RPMI8226 (cell line): Measurements from ENCODE around the gene TRIM44.

Source experiments
- DNase-seq: peaks from one replicate; pipeline ENCODE4 v3.0.0-alpha.2; 2015

TRIM44 gene

DNA sequence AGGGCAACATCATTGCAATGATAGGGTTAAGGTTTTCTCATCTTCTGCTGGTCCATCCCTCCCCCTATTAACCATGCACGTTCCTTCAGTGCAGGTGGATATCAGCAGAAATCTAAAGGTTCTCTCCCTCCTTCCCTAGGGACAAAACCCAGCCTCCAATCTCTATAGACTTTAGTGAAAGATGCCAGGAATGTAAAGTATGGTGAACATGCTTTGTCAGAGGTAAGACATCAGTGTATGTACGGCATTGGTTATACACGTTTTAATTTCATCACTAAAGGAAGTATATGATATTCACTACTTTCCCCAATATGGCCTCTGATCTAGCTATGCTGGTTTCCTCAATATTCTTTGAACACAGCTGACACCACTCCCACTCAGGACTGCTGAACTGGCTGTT lies 200.1 kb downstream of the TRIM44 start:
- no peak for DNase-seq

- DNase-seq = no peak
Observed at GRCh38 chr11:35864131-35864530, 201.6 kb downstream of the TRIM44 start.

DNA sequence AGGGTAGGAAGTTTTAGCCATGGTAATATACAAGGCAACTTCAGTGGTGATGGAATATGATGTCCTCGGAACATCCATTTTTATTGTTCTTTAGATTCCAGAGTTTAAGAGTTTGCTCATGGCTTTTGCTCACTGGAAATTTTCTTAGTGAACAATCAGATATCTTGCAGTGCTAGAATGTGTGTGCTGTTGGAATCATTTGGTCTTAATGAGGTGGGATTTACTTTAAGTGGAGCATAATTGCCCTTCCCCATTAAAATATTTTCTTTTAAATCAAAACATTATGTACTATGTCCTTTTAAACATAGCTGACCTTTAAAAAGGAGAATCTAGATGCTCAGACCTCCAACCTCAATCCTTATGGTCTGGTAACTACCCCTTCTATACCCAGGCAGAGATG lies 204.0 kb downstream of the TRIM44 start:
- no peak for DNase-seq
